Parathyroid adenoma (tissue), 2 donors: Measurements from ENCODE around the gene CDH11.

Experiments
- H2AFZ ChIP-seq: fragments of 300-600 bp; sonication (generic); one replicate; pipeline ENCODE4 v1.7.0; 2017; ENCODE audit warnings: antibody characterized with exemption, mild to moderate bottlenecking
- H3K27ac ChIP-seq: fragments of 300-600 bp; sonication (generic); one replicate; pipeline ENCODE4 v1.7.0; 2017
- H3K27me3 ChIP-seq: fragments of 300-600 bp; sonication (generic); one replicate; pipeline ENCODE4 v1.7.0; 2017; ENCODE audit warnings: low read length; ENCODE audit not compliant: control insufficient read depth, insufficient read depth
- H3K36me3 ChIP-seq: fragments of 300-600 bp; sonication (generic); one replicate; pipeline ENCODE4 v1.7.0; 2017; ENCODE audit warnings: low read length; ENCODE audit not compliant: control insufficient read depth, insufficient read depth
- H3K4me1 ChIP-seq: fragments of 300-600 bp; sonication (generic); one replicate; pipeline ENCODE4 v1.7.0; 2017; ENCODE audit warnings: control low read depth
- H3K4me2 ChIP-seq: fragments of 300-600 bp; sonication (generic); one replicate; pipeline ENCODE4 v1.7.0; 2017; ENCODE audit warnings: low read length
- H3K4me3 ChIP-seq: fragments of 300-600 bp; sonication (generic); one replicate; pipeline ENCODE4 v1.7.0; 2017; ENCODE audit warnings: low read depth, low read length
- H3K79me2 ChIP-seq: fragments of 300-600 bp; sonication (generic); one replicate; pipeline ENCODE4 v1.7.0; 2017; ENCODE audit warnings: control low read depth
- H3K9ac ChIP-seq: fragments of 300-600 bp; sonication (generic); one replicate; pipeline ENCODE4 v1.7.0; 2017; ENCODE audit warnings: mild to moderate bottlenecking
- H3K9me3 ChIP-seq: fragments of 300-600 bp; sonication (generic); one replicate; pipeline ENCODE4 v1.7.0; 2017; ENCODE audit warnings: low read length; ENCODE audit not compliant: control insufficient read depth
- CTCF ChIP-seq: fragments of 300-600 bp; sonication (generic); IDR thresholded peaks from one replicate; pipeline ENCODE4 v1.7.0; 2017; ENCODE audit warnings: antibody characterized with exemption, mild to moderate bottlenecking
- donor health status: primary hyperparathyroidism.

CDH11 gene

GRCh38 chr16:65079549-65079948, 42.3 kb downstream of the CDH11 start:
- Histone ChIP-seq H3K4me1 (no peaks in the 10 kb centered on the region), H3K4me2 (no peak overlapping the region), H3K27ac (no peak overlapping the region), H3K4me3 (no peak overlapping the region), H3K36me3 (no peaks in the 10 kb centered on the region), H3K79me2 (no peaks in the 10 kb centered on the region), H2AFZ (no peak overlapping the region), H3K9ac (no peak overlapping the region), H3K27me3 (no peaks in the 10 kb centered on the region), H3K9me3 (no peaks in the 10 kb centered on the region)
- no peak for TF ChIP-seq CTCF

- Histone ChIP-seq H3K9ac (no peak overlapping the region), H3K36me3 (no peaks in the 10 kb centered on the region), H3K4me1 (no peaks in the 10 kb centered on the region), H3K9me3 (no peaks in the 10 kb centered on the region), H3K79me2 (no peaks in the 10 kb centered on the region), H3K4me3 (no peak overlapping the region), H3K27me3 (no peaks in the 10 kb centered on the region), H3K27ac (no peak overlapping the region), H2AFZ (no peak overlapping the region), H3K4me2 (no peak overlapping the region)
- TF ChIP-seq CTCF = no peak
Measured at GRCh38 chr16:65077181-65077580, 44.7 kb downstream of the CDH11 start.

- TF ChIP-seq CTCF = no peak
- H3K4me1 ChIP-seq = no peaks in the 10 kb centered on the region
- H2AFZ ChIP-seq = no peak overlapping the region
Measured at GRCh38 chr16:65075877-65076276, 46.0 kb downstream of the CDH11 start.

GRCh38 chr16:65071433-65072311, 50.2 kb downstream of the CDH11 start:
- Histone ChIP-seq H3K36me3 (no peaks in the 10 kb centered on the region), H3K27ac (no peak overlapping the region), H2AFZ (no peak overlapping the region), H3K79me2 (no peaks in the 10 kb centered on the region), H3K9ac (no peak overlapping the region), H3K27me3 (no peaks in the 10 kb centered on the region), H3K9me3 (no peaks in the 10 kb centered on the region), H3K4me1 (no peaks in the 10 kb centered on the region), H3K4me2 (no peak overlapping the region), H3K4me3 (no peak overlapping the region)
- TF ChIP-seq CTCF = no peak

More at GRCh38 chr16:65075877-65076276, 46.0 kb downstream of the CDH11 start:
- Histone ChIP-seq H3K4me2 (no peak overlapping the region), H3K36me3 (no peaks in the 10 kb centered on the region), H3K79me2 (no peaks in the 10 kb centered on the region), H3K27ac (no peak overlapping the region), H3K9ac (no peak overlapping the region), H3K9me3 (no peaks in the 10 kb centered on the region), H3K27me3 (no peaks in the 10 kb centered on the region), H3K4me3 (no peak overlapping the region)
